ENCODE measurements around the gene ARFGEF3.
A peak's percentile ranks its signal among the peaks of the same experiment; 100 is the strongest.

ARFGEF3 gene

GRCh38 chr6:138161338-138162110, at the start of gene ARFGEF3:
ARFGEF3 (plus strand) TSS chr6:138161939; CDS start chr6:138162087, 148 bp downstream.
- DNase-seq (ENCODE audit: low read depth): peak; percentile 2

GRCh38 chr6:138113588-138114210, 48.0 kb upstream of the ARFGEF3 start:
- no peak for DNase-seq (ENCODE audit: low read depth)

GRCh38 chr6:138115201-138115600, 46.5 kb upstream of the ARFGEF3 start:
- no peak for DNase-seq (ENCODE audit: low read depth)

GRCh38 chr6:138115877-138116660, 45.7 kb upstream of the ARFGEF3 start:
- peak; percentile 68 for DNase-seq (ENCODE audit: low read depth)

- DNase-seq (ENCODE audit: low read depth): no peak
Measured at GRCh38 chr6:138116661-138116999, 45.1 kb upstream of the ARFGEF3 start.

GRCh38 chr6:138117376-138117914, 44.3 kb upstream of the ARFGEF3 start:
- no peak for DNase-seq (ENCODE audit: low read depth)

GRCh38 chr6:138119229-138119628, 42.5 kb upstream of the ARFGEF3 start:
- DNase-seq (ENCODE audit: low read depth): peak; percentile 11

GRCh38 chr6:138119976-138120375, 41.8 kb upstream of the ARFGEF3 start:
- DNase-seq (ENCODE audit: low read depth): no peak

- DNase-seq (ENCODE audit: low read depth): no peak
Measured at GRCh38 chr6:138124096-138124495, 37.6 kb upstream of the ARFGEF3 start.

GRCh38 chr6:138128096-138128495, 33.6 kb upstream of the ARFGEF3 start:
- DNase-seq (ENCODE audit: low read depth): peak; percentile 22

- DNase-seq (ENCODE audit: low read depth): no peak
Measured at GRCh38 chr6:138129190-138129589, 32.5 kb upstream of the ARFGEF3 start.

- DNase-seq (ENCODE audit: low read depth): no peak
Measured at GRCh38 chr6:138142806-138143205, 18.9 kb upstream of the ARFGEF3 start.

- DNase-seq (ENCODE audit: low read depth): no peak
Measured at GRCh38 chr6:138145402-138145801, 16.3 kb upstream of the ARFGEF3 start.

- no peak for DNase-seq (ENCODE audit: low read depth)
Measured at GRCh38 chr6:138146544-138146943, 15.2 kb upstream of the ARFGEF3 start.

- no peak for DNase-seq (ENCODE audit: low read depth)
Measured at GRCh38 chr6:138155443-138155842, 6.3 kb upstream of the ARFGEF3 start.

GRCh38 chr6:138157986-138158638, 3.6 kb upstream of the ARFGEF3 start:
- peak; percentile 38 for DNase-seq (ENCODE audit: low read depth)

GRCh38 chr6:138159246-138159645, 2.5 kb upstream of the ARFGEF3 start:
- DNase-seq (ENCODE audit: low read depth): no peak

- no peak for DNase-seq (ENCODE audit: low read depth)
Measured at GRCh38 chr6:138160329-138161087, 1.2 kb upstream of the ARFGEF3 start.

- no peak for DNase-seq (ENCODE audit: low read depth)
Measured at GRCh38 chr6:138161088-138161337, 726 bp upstream of the ARFGEF3 start.

GRCh38 chr6:138162111-138162954, 594 bp downstream of the ARFGEF3 start:
- no peak for DNase-seq (ENCODE audit: low read depth)

Data from amniotic epithelial cell (primary cell).